PC-9 (cell line): ENCODE results near the gene PRDM16. TPM values are rescaled to one million over a fixed set of nuclear protein-coding genes. Genes with fewer than 3 reads are reported as not detected.

Experiments
- BruUV-seq: library from RNA; stranded (reverse); fragments of 400-500 nt; replicated peaks from 2 replicates; lab custom pipeline; 2021; lab: Mats Ljungman, UMichigan
- CTCF ChIA-PET: fragments of 300-600 bp; sonication (Branson Sonifier 250); formaldehyde crosslinking; loops from one replicate; lab custom pipeline; 2022; ENCODE audit warnings: antibody characterized with exemption; lab: Charles Lee
- POLR2A ChIA-PET: fragments of 300-600 bp; sonication (Branson Sonifier 250); formaldehyde crosslinking; loops from one replicate; lab custom pipeline; 2022; ENCODE audit warnings: antibody characterized with exemption; ENCODE audit not compliant: unreplicated experiment; lab: Charles Lee
- DNase-seq, 2 experiments: peaks; one replicate each; pipeline versions ENCODE4 v3.0.0 to v3.0.0-alpha.2; 2015 to 2022; ENCODE audit warnings: mixed read lengths in 1 of 2
- H2AFZ ChIP-seq: fragments of 200-600 bp; sonication (generic); 2 replicates; pipeline ENCODE4 v1.8.1; 2017; ENCODE audit warnings: antibody characterized with exemption
- H3F3A ChIP-seq: fragments of 200-600 bp; sonication (generic); 2 replicates; pipeline ENCODE4 v1.8.1; 2017; ENCODE audit warnings: antibody characterized with exemption, mild to moderate bottlenecking, low read depth; ENCODE audit not compliant: insufficient read depth
- H3K27ac ChIP-seq: fragments of 200-600 bp; sonication (generic); 2 replicates; pipeline ENCODE4 v1.6.1; 2016; ENCODE audit warnings: mixed run types
- H3K27me3 ChIP-seq: fragments of 200-600 bp; sonication (generic); 2 replicates; pipeline ENCODE4 v1.6.1; 2016; ENCODE audit warnings: low read depth, mixed run types; ENCODE audit not compliant: insufficient read depth
- H3K36me3 ChIP-seq: fragments of 200-600 bp; sonication (generic); 2 replicates; pipeline ENCODE4 v1.6.1; 2016; ENCODE audit warnings: low read depth, mixed run types
- H3K4me1 ChIP-seq: fragments of 200-600 bp; sonication (generic); replicated peaks from 2 replicates; pipeline ENCODE4 v1.6.1; 2016; ENCODE audit warnings: mixed run types; ENCODE audit not compliant: insufficient read depth
- H3K4me2 ChIP-seq: fragments of 200-600 bp; sonication (generic); 2 replicates; pipeline ENCODE4 v1.6.1; 2017; ENCODE audit warnings: mixed run types
- H3K4me3 ChIP-seq: fragments of 200-600 bp; sonication (generic); 2 replicates; pipeline ENCODE4 v1.6.1; 2016; ENCODE audit warnings: mixed run types
- H3K79me2 ChIP-seq: fragments of 200-600 bp; sonication (generic); 2 replicates; pipeline ENCODE4 v1.6.1; 2017; ENCODE audit warnings: low read depth, mixed run types
- H3K9me2 ChIP-seq: fragments of 200-600 bp; sonication (generic); 2 replicates; pipeline ENCODE4 v1.8.1; 2017; ENCODE audit warnings: mild to moderate bottlenecking; ENCODE audit not compliant: insufficient read depth
- H3K9me3 ChIP-seq: fragments of 200-600 bp; sonication (generic); 2 replicates; pipeline ENCODE4 v1.8.1; 2016; ENCODE audit warnings: low read depth; ENCODE audit not compliant: insufficient read depth
- H4K20me1 ChIP-seq: fragments of 200-600 bp; sonication (generic); 2 replicates; pipeline ENCODE4 v1.8.1; 2017; ENCODE audit not compliant: insufficient read depth
- CTCF ChIP-seq: fragments of 200-600 bp; sonication (generic); conservative IDR thresholded peaks from 2 replicates; pipeline ENCODE4 v1.6.1; 2017; ENCODE audit warnings: mixed run types, antibody characterized with exemption, mild to moderate bottlenecking, moderate library complexity
- EZH2 ChIP-seq: fragments of 200-600 bp; sonication (generic); IDR thresholded peaks from 2 replicates; pipeline ENCODE4 v1.8.0; 2017; ENCODE audit warnings: antibody characterized with exemption, low read depth
- intact Hi-C: fragments of 100-400 bp; cut with micrococcal nuclease; formaldehyde crosslinking; loops from one replicate; pipeline ENCODE4 v1.10.0; 2022; ENCODE audit not compliant: unreplicated experiment
- total RNA-seq: library from RNA; stranded (reverse); gene quantifications from 2 replicates; pipeline ENCODE4 v1.2.3, GENCODE V29; 2021

The PRDM16 gene
- total RNA-seq, 1 experiment from 2014 or later = not detected

- DNase-seq = no peak
- Histone ChIP-seq H3K27ac (no peak overlapping the region), H3K4me1 (no peaks in the 10 kb centered on the region), H3K27me3 (peaks cover 98% of the 10 kb centered on the region), H4K20me1 (no peaks in the 10 kb centered on the region; the same call in 1 of the 2 replicates), H3K4me3 (no peak overlapping the region), H2AFZ (no peak overlapping the region), H3K9me3 (no peaks in the 10 kb centered on the region), H3K9me2 (no peaks in the 10 kb centered on the region), H3F3A (no peaks in the 10 kb centered on the region), H3K4me2 (no peak overlapping the region), H3K36me3 (no peaks in the 10 kb centered on the region), H3K79me2 (no peaks in the 10 kb centered on the region)
- POLR2A ChIA-PET = no interaction called here
- TF ChIP-seq EZH2 = no peak
- TF ChIP-seq CTCF = no peak
- intact Hi-C loops = no loop called here
- no TSS peak for BruUV-seq
- CTCF ChIA-PET = no interaction called here
These were observed 136.8 kb downstream of the PRDM16 start for GRCh38 chr1:3205815-3206214.

GRCh38 chr1:3206696-3207095 lies 137.7 kb downstream of the PRDM16 start:
- Histone ChIP-seq H3K79me2 (no peaks in the 10 kb centered on the region), H3K27ac (no peak overlapping the region), H3K4me1 (no peaks in the 10 kb centered on the region), H3K9me2 (no peaks in the 10 kb centered on the region), H3K9me3 (no peaks in the 10 kb centered on the region), H3K4me3 (no peak overlapping the region), H3K36me3 (no peaks in the 10 kb centered on the region), H3K27me3 (peaks cover 100% of the 10 kb centered on the region), H2AFZ (no peak overlapping the region), H3F3A (no peaks in the 10 kb centered on the region), H3K4me2 (no peak overlapping the region), H4K20me1 (no peaks in the 10 kb centered on the region; the same call in 1 of the 2 replicates)
- DNase-seq = no peak
- ChIA-PET POLR2A (no interaction called here), CTCF (no interaction called here)
- TF ChIP-seq CTCF (no peak), EZH2 (no peak)
- no TSS peak for BruUV-seq
- intact Hi-C loops = no loop called here

- no peaks in the 10 kb centered on the region for H3K9me3 ChIP-seq
- no peak overlapping the region for H3K4me2 ChIP-seq
- POLR2A ChIA-PET = no interaction called here
- CTCF ChIA-PET = no interaction called here
- H3K27me3 ChIP-seq = peaks cover 100% of the 10 kb centered on the region
- no peaks in the 10 kb centered on the region for H3K36me3 ChIP-seq
- no peak overlapping the region for H3K27ac ChIP-seq
- no peak overlapping the region for H3K4me3 ChIP-seq
- no peaks in the 10 kb centered on the region for H3F3A ChIP-seq
- H2AFZ ChIP-seq = no peak overlapping the region
- intact Hi-C loops = no loop called here
- TF ChIP-seq CTCF (no peak), EZH2 (no peak)
- no peaks in the 10 kb centered on the region for H3K9me2 ChIP-seq
- H3K4me1 ChIP-seq = no peaks in the 10 kb centered on the region
- no peaks in the 10 kb centered on the region for H3K79me2 ChIP-seq
- BruUV-seq = no TSS peak
- DNase-seq = no peak
- no peaks in the 10 kb centered on the region; the same call in 1 of the 2 replicates for H4K20me1 ChIP-seq
These were observed 138.3 kb downstream of the PRDM16 start for GRCh38 chr1:3207217-3207848.
